ENCODE results near the gene ZFYVE16. TPM values are rescaled to one million over a fixed set of nuclear protein-coding genes. Genes with fewer than 3 reads are reported as not detected.

ZFYVE16 gene
- total and polyA plus RNA-seq, 4 donors = 14.5 to 102 (median 26.2) TPM

DNA sequence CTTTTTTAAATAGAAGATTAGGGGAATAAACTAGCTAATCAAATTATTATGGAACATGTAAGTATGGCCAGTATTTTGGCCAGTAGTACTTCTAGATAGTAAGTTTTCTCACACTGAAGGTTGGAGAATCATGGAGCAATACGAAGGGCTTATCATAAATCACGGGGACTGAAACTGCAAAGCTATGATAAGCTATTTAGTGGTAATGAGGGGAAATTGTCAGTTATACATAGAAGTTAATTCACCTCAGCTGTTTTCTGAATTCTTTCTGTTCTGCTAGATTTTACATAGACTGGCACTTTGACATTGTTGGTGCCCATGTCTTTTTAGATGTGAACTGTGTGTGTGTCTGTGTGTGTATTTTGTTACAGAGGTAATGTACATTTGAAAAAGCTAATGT lies 45.5 kb downstream of the ZFYVE16 start:
- no peak overlapping the region for H3K27ac ChIP-seq (ENCODE audit: low read depth in 1 of 2, low read length in 1 of 2)
- DNase-seq (no peak), ATAC-seq (ENCODE audit: insufficient read depth, low FRiP score) (no peak)
- TF ChIP-seq, protein P1, sequence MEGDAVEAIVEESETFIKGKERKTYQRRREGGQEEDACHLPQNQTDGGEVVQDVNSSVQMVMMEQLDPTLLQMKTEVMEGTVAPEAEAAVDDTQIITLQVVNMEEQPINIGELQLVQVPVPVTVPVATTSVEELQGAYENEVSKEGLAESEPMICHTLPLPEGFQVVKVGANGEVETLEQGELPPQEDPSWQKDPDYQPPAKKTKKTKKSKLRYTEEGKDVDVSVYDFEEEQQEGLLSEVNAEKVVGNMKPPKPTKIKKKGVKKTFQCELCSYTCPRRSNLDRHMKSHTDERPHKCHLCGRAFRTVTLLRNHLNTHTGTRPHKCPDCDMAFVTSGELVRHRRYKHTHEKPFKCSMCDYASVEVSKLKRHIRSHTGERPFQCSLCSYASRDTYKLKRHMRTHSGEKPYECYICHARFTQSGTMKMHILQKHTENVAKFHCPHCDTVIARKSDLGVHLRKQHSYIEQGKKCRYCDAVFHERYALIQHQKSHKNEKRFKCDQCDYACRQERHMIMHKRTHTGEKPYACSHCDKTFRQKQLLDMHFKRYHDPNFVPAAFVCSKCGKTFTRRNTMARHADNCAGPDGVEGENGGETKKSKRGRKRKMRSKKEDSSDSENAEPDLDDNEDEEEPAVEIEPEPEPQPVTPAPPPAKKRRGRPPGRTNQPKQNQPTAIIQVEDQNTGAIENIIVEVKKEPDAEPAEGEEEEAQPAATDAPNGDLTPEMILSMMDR (IDR thresholded peaks at IDR 0.05; ENCODE audit: control extremely low read depth, extremely low read depth) = no peak
- H3K27me3 ChIP-seq (ENCODE audit: control insufficient read depth in 3 of 3, insufficient read depth in 3 of 3, low read length in 2 of 3) = no peaks in the 10 kb centered on the region
- H3K4me3 ChIP-seq = no peak overlapping the region
- peaks cover 1 to 14% (median 9%) of the 10 kb centered on the region in 4 donors for H3K36me3 ChIP-seq (ENCODE audit: control insufficient read depth in 4 of 4, insufficient read depth in 4 of 4, low read length in 4 of 4)
- no peaks in the 10 kb centered on the region for H3K9me3 ChIP-seq (ENCODE audit: control insufficient read depth in 4 of 4, insufficient read depth in 3 of 4, low read length in 3 of 4)
- no peaks in the 10 kb centered on the region for H3K4me1 ChIP-seq (ENCODE audit: control insufficient read depth in 5 of 5, insufficient read depth in 5 of 5, low read length in 5 of 5)
- WGBS, 2 donors = 62 to 85% methylated on average over 2 of the region's 2 CpGs
- no peak overlapping the region for H3K9ac ChIP-seq (ENCODE audit: insufficient read depth in 1 of 2, low read length in 2 of 2)

GRCh38 chr5:80463269-80463668 lies 55.4 kb downstream of the ZFYVE16 start:
- TF ChIP-seq, protein P1 (IDR thresholded peaks at IDR 0.05; ENCODE audit: control extremely low read depth, extremely low read depth) = no peak
- H3K4me1 ChIP-seq (ENCODE audit: control insufficient read depth in 5 of 5, insufficient read depth in 5 of 5, low read length in 5 of 5) = no peaks in the 10 kb centered on the region
- peaks cover 0 to 8% (median 5%) of the 10 kb centered on the region in 4 donors for H3K9me3 ChIP-seq (ENCODE audit: control insufficient read depth in 4 of 4, insufficient read depth in 3 of 4, low read length in 3 of 4)
- peaks cover 11 to 70% (median 31%) of the 10 kb centered on the region in 4 donors for H3K36me3 ChIP-seq (ENCODE audit: control insufficient read depth in 4 of 4, insufficient read depth in 4 of 4, low read length in 4 of 4)
- H3K9ac ChIP-seq (ENCODE audit: insufficient read depth in 1 of 2, low read length in 2 of 2) = no peak overlapping the region
- H3K27ac ChIP-seq (ENCODE audit: low read depth in 1 of 2, low read length in 1 of 2) = no peak overlapping the region
- H3K4me3 ChIP-seq = no peak overlapping the region
- WGBS, 2 donors = 96 to 97% methylated on average over 4 of the region's 4 CpGs
- DNase-seq = no peak
- H3K27me3 ChIP-seq (ENCODE audit: control insufficient read depth in 3 of 3, insufficient read depth in 3 of 3, low read length in 2 of 3) = no peaks in the 10 kb centered on the region
- no peak for ATAC-seq (ENCODE audit: insufficient read depth, low FRiP score)

DNA sequence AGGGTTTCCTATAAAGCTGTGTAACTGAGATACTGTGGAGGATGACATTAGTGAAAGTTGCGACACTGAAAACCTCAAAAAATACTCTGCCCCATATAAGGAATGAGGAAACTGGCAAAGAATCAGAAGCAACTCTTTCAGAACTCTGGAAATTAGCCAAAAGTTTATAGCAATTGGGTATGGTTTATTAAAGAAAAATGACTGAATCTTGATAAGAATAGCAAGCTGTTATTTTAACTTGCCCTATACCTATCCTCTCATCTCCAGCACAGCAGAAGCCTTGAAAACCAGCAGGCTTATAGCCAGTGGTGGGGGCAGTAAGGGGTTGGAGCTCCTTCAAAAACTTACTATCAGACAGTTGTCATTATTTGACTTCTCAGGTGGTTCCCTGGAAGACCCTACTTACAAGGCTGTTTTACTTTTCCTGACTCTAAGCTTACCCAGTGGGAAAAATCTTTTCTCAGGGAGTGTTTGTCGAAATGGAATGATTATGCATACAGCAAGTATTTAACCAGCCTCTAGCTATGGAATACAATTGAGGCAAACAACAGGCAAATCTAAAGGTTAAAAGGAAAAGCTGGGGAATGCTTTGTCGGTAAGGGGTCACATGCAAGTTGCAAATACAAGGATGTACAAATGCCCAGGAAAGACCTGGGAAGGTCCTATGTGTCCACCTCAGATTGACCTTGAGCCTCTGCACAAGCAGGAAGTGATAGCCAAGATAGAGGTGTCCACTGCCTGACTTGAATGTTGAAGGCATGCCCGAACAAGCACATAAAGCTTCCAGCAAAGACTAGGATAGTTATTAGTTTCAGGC lies 59.0 kb downstream of the ZFYVE16 start:
- WGBS, 2 donors = 69 to 74% methylated on average over 4 of the region's 4 CpGs
- Histone ChIP-seq H3K9me3 (ENCODE audit: control insufficient read depth in 4 of 4, insufficient read depth in 3 of 4, low read length in 3 of 4) (peaks cover 0 to 15% (median 8%) of the 10 kb centered on the region in 4 donors), H3K27ac (ENCODE audit: low read depth in 1 of 2, low read length in 1 of 2) (no peak overlapping the region), H3K4me1 (ENCODE audit: control insufficient read depth in 5 of 5, insufficient read depth in 5 of 5, low read length in 5 of 5) (no peaks in the 10 kb centered on the region), H3K4me3 (no peak overlapping the region), H3K27me3 (ENCODE audit: control insufficient read depth in 3 of 3, insufficient read depth in 3 of 3, low read length in 2 of 3) (no peaks in the 10 kb centered on the region), H3K36me3 (ENCODE audit: control insufficient read depth in 4 of 4, insufficient read depth in 4 of 4, low read length in 4 of 4) (peaks cover 12 to 70% (median 37%) of the 10 kb centered on the region in 4 donors), H3K9ac (ENCODE audit: insufficient read depth in 1 of 2, low read length in 2 of 2) (no peak overlapping the region)
- DNase-seq = peak in 1 of 3 donors; percentile 42
- TF ChIP-seq, protein P1 (IDR thresholded peaks at IDR 0.05; ENCODE audit: control extremely low read depth, extremely low read depth) = no peak
- ATAC-seq (ENCODE audit: insufficient read depth, low FRiP score) = peak; percentile 62
